Stimulated activated CD8-positive, alpha-beta memory T cell treated with anti-CD3 and anti-CD28 coated beads, Interleukin-7, amount 100 ng/mL, for 48 hours (primary cell): ENCODE results near the gene GPR83.
"Not testable (repeated sequence)": the region's sequence is repeated elsewhere in the genome, so short reads cannot be mapped to it uniquely, and the experiment has no call there.

Source experiments
- DNase-seq, 2 donors: peaks; one replicate each; pipeline ENCODE4 v3.0.0-alpha.2; 2020; ENCODE audit warnings: low read depth in 1 of 2; ENCODE audit errors: extremely low read depth in 1 of 2

GPR83 gene

DNA sequence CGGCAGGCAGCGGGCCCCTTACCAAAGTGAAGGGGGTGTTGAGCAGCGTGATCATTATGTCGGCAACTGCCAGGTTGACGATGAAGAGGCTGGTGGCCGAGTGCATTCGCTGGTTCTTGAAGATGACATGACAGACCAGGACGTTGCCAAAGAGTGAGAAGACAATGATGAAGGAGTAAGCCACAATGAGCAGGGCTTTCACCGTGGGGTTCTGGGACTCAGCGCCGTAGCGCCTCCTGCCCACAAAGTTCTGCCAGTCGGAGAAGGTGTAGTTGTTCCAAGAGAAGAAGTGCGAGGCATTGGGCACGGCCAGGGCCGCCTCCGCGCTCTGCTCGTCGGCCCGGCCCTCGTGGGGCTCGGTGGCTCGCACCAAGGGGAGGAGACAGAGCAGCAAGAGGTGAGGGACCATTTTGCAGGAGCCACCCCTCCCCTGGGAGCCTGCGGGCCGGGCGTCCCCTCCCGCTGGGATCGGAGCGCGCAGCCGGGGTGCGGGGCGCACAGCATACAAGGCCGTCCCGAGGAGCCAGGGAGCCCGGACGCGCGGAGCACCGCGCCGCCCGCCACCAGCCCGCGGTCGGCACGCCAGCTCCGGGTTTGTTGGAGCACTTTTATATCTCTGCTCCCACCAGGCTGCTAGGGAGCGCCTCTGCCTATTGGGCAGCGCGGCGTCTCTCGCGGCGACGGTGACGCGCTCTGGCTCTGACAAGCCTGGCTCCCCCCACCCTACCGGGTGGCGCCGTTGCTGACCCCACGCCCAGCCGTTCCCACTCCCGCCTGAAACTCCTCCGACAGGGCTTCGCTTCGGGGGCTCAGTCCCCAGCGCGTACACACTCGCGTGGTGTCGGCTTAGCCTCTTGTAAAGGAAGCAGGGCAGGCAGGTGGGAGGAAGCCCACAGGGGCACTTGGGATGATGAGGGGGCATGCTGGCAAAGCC is at the start of gene GPR83:
TSS of gene GPR83 (minus strand) at position 581 of the 934 bp plus-strand sequence. CDS start at position 409, 172 bp downstream.
- no peak for DNase-seq

DNA sequence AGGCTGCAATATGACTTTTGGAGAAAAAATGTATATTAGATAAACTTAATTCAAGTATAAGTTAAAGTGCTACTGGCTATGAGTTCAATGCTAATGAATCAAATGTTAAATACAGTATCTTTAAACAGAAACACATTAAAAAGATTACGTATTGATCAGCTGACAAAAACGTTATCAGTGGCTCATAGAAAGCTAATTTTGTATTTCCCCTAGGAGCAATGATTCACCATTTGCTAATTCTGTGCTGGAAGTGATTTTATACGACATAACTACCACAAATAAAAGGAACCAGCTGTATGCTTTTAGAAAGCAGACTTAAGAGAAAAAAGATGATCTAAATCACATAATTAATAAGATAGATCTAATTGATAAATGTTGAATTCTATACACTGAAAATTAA is 48.8 kb upstream of the GPR83 start:
- no peak for DNase-seq

GRCh38 chr11:94449437-94449836 is 48.2 kb upstream of the GPR83 start:
- no peak for DNase-seq

DNA sequence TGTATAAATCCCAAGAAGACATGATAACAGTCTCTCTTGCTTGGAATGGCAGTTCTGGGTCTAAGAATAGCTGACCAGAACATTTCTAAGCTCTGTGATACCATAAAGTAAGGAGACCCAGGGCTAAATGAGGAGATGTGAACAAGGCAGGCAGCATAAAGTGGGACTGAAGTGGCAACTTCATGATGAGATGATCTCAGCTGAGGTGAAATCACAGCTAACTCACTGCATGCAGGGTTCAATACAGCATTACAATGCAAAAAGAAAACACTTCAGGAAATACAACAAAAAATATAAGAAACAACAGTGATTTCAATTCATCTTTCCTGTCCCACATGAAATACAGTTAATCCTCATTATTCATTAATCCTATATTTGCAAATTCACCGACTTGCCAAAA is 47.8 kb upstream of the GPR83 start:
- no peak for DNase-seq

- no peak for DNase-seq
These were observed 45.9 kb upstream of the GPR83 start for GRCh38 chr11:94447149-94447548.

DNA sequence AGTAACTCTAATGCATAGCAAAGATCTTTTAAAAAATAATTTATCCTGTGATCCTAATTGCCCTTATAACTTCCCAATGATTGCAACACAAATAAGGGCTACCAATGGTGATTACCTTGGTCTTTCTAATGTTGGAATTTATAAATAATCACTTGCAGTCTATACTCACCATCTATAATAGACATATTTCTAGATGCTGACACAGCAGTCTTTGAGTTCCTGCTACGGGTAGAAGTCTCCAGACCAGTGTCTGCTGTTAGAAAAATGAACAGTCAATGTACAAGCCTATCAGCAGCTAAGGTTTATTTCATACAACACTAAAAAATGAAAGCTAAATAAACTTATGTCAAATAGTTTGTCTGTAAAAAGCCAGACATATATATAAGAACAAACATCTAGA is 44.4 kb upstream of the GPR83 start:
- no peak for DNase-seq

DNA sequence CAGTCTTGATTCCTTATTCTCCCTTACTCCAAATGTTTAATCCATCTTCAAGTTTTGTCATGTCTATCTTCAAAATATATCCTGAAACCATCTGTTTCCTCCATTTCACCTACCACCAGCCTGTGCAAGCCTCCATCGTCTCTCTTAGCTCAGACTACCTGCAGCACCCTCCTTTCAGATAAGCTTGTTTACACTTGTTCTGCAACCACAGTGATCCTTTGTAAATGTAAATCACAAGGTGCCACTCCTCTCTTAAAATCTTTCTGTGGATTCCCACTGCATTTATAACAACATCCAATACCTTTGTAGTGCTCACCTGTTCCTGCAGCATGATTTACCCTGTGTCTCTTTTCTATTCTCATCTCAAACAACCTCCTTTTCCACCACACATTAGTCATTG is 31.8 kb upstream of the GPR83 start:
- DNase-seq: no peak

GRCh38 chr11:94424662-94425061 is 23.4 kb upstream of the GPR83 start:
- DNase-seq: no peak

GRCh38 chr11:94424011-94424410 is 22.8 kb upstream of the GPR83 start:
- DNase-seq: no peak

DNA sequence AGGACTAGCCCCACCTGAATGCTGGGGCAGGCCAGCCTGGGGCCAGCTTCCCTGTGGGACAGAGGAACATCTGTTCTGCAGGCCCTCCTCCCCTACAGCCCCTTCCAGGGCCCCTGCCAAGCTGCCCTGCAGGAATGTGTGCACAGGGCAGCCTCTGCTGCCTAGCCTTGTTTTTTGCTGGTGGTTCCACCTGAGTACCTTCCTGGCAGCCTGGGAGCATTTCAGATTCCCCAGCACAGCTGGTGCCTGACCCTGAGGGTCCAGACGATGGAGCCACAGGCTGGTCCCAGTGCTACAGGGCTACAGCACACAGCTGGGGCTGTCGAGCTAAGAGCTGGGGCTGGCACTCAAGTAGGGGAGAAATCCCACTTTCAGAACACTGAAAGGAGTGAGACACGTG is 22.3 kb upstream of the GPR83 start:
- DNase-seq: no peak

DNA sequence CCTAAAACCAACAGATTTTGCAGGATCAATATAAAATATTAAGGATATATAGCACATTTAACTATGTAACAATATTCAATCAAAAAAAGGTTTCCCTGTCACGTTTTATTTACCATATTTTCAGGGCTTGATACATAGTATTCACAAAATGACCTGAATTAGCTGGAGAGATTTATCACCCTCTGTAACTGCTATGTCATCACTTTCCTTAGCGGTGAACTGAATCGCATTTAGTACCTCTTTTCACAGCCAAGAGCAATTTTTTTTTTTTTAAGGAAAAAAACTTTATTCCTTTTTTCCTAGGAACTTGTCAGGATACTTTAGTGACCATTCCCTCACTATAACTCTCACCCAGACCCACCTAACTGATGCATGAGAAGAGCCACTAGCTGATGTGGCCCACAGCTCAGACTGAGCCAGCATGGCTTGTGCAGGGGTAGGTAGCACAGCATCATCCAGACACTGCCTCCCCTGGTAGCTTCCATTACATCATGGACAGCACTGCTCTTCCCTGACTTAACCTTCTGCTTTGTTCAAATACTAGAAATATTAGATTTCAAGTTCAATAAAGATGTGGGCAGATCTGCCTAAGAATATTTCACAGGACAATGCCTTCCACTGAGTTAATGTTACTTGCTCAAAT is 17.0 kb upstream of the GPR83 start:
- DNase-seq: no peak

GRCh38 chr11:94417386-94417987 is 16.3 kb upstream of the GPR83 start:
- DNase-seq: no peak

DNA sequence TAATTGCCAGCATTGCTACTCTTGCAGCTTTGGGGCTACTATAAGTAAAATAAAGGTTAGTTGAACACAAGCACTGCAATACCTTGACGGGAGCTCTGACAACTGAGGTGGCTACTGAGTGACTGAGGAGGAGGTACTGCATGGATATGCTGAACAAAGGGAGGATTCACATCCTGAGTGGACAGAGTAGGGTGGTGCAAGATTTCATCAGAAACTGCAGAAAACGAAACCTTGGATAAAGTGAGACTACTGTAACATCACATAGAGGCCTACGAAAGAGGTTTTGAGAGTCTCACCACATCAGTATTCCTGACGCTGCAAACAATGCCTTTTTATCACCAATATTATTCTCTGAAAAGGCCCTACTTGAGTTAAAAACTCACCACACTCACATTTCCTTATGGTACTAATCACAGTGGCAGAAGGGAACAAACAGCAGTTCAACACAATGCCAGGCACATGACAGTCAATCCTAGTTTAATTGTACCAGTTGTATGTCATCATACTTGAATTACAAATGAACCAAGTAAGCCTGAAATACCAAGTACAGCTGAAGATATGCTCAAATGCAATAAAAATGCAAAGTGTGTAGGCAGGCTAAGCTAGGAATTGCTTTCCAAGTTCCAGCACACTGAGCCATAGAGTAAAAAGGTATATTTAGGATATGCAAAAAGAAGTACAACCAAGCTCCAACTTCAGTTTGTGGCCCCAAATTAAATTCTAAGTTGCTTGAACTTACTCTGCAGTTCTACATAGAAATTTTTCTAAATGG is 4.0 kb upstream of the GPR83 start:
- DNase-seq: no peak

DNA sequence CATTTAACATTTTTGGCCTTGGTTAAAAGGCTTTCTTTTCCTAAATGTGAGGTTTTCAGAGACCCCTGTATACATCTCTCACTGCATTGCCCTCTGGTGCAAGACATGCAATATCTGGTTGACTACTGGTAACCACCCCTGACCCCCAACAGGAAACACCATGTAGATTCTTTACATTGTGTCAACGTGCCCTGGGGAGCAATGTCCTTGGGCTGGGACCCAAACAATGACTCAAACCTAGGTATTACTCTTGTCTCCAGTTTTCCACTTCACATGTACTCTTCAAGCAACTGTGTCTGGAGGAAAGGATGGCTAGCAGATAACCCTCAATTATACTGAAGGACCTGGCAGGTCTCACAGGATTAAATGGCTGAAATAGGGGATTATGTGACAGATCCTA is 1.1 kb upstream of the GPR83 start:
- no peak for DNase-seq

DNA sequence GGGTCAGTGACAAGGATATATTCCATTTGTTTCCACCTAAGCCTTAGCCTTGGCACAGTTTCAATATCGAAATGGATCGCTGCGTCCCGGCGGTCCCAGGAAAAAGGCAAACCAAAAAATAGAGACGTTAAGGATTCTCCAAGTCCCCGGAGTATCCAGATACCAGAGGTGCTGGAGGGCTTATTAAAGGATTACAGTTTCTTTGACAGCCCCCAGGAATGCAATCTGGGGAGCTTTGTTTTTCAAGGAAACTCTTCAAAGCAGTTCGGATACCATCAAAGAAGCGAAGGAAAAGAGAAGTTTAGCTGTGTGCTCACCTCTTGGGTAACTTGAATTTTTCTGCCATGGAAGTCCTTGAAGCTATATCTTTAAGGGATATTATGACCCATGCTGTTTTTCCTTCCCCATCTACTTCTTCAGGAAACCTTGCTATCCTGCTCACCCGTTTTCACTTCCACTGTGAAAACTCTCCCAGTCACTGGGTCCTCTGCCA is 600 bp upstream of the GPR83 start:
- no peak for DNase-seq

GRCh38 chr11:94400457-94400838 is 771 bp downstream of the GPR83 start:
- DNase-seq: no peak

- no peak for DNase-seq
These were observed 1.2 kb downstream of the GPR83 start for GRCh38 chr11:94400050-94400449.

- no peak for DNase-seq
These were observed 3.1 kb downstream of the GPR83 start for GRCh38 chr11:94398101-94398500.

DNA sequence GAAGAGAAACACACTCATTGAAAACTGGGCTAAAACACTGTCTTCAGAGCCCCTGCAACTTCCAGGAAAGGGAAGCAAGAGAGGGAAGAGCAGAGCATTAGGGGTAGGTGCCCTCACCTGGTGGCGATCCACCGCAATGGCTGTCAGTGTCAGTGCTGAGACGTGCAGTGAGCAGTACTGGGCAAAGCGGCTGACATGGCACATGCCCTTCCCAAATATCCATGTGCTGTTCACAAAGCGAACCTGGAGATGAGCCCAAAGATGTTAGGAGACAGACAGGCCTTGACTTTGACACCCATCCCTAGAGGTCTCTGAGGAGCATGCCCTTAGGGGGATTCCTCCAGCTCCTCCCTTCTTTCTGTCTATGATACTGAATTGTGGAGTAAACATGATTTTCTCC is 4.9 kb downstream of the GPR83 start:
- DNase-seq: no peak

GRCh38 chr11:94391937-94392336 is 9.3 kb downstream of the GPR83 start:
- not testable (repeated sequence) for DNase-seq

- DNase-seq: no peak
These were observed 21.6 kb downstream of the GPR83 start for GRCh38 chr11:94379613-94380012.
